Measurements from ENCODE around the gene SH3RF3.

Gene SH3RF3

DNA sequence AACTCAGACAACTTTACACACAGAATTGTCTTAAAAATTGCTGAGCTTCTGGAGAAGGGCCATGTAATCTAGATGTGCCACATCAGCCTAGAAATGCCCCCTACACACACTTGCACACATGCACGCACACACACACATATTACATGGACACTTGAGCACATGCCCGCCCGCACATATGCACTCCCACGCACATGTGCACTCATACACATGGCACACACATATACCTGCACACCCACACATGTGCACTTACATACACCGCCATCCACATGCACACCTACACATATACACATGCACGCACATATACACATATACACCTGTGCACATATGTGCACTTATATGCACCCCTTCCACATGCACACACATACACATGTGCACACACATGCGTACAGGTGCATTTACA lies 271.1 kb downstream of the SH3RF3 start:
- DNase-seq: no peak

DNA sequence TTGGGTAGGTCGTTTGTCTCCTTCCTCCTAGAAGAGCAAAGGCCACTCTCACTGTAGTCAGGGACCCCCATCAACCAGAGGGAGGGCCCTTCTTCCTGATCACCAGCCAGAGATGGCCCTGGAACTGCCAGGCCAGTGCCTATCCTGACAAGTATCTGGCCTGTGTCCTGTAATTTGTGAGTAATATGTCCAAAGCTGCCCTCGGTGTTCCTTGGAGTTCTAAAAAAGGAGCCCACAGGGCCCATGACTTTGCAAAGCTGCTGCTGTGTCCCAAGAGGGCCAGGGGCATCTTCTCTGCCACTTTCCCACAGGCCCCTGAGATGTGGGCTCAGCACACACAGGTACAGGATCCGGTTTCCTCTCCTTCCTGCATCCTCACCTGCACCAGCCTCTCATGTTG lies 272.4 kb downstream of the SH3RF3 start:
- DNase-seq: no peak

DNA sequence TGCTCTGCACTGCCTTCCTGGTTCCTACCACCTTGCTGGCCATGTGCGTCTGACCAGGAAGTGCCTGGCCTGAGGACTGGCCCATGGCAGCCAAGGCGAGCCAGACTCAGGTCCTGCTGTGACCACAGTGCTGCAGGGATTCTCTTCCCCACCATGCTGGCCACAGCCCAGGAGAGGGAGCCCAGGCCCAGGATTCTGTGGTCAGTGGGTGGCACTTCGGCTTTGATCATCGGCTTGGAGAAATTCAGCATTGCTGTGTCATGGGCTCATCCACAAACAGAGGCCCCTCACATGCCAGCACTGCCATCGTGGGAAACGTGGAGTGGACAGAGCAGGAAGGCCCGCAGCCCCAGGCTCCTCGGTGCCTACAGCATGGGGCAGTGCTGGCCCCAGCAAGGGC lies 273.2 kb downstream of the SH3RF3 start:
- DNase-seq: no peak

DNA sequence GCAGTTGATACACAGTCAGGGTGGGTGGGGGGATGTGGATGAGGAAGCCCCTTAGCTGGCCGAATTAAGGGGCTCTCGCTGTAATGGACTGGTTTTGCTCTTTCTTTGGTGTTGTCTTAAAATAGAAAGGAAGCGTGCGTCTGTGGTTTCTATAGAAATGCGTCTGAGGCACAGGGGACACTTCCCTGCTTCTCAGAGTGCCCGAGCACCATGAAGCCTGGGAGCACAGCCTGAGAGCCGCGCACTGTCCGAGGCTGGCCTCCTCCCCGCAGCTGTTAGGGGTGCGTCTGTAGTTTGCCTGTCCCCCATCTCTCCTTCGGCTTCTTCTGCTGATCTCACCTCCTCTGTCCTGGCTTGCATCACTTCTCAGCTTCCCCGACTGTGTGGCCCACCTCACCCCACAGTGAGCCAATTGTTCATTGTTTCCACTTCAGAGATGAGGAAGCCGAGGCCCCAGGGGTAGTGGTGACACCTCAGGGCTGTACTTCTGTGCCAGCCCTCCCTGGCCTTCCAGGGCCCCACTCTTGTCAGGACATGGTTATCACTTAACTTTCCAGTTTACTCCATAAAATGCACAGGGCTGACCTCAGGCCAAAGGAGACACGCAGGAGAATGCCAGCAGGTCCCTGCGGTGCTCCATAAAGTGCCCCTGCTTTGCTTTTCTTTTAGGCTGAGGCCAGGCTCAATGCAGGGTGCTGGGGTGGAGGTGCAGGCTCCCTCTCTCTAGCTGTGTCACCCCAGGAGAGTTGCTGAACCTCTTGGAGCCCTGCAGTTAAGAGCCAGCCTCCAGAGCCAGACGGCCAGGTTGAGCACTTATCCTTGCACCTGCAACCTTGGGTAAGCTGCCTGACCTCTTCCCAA lies 274.2 kb downstream of the SH3RF3 start:
- DNase-seq: no peak

DNA sequence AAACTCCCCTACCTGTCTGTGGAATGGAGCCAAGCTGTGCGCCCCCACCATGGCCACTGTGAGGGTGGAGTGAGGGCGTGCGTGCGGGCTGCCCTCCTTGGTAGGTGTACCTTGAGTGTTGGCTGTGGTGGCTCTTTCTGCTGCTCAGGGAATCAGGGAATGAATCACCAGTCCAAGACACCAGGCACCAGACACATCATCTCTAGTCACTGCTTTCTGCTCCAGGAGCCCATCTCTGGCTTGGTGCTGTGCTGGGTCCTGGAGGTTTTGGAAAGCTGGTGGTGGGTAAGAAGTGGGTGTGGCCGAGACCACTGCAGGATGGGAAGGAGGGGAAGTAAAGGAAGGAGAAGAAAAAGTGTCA lies 274.8 kb downstream of the SH3RF3 start:
- no peak for DNase-seq

DNA sequence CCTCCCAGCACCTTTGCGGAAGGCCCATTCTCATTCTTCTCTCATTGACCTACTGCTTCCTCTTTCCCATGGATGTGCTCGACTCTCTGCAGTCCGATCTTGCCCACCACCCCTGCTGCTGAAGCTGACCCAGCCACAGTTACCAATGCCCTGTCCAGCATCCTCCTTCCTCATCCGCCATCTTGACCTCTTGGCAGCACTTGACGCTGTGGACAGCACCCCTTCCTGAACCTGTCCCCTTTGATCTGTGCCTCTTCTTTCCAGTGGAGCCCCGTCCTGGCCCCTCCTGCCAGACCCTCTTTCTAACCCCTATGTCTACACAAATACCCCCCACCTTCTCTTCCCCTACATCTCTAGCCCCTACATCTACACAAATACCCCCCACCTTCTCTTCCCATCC lies 275.7 kb downstream of the SH3RF3 start:
- DNase-seq: no peak

DNA sequence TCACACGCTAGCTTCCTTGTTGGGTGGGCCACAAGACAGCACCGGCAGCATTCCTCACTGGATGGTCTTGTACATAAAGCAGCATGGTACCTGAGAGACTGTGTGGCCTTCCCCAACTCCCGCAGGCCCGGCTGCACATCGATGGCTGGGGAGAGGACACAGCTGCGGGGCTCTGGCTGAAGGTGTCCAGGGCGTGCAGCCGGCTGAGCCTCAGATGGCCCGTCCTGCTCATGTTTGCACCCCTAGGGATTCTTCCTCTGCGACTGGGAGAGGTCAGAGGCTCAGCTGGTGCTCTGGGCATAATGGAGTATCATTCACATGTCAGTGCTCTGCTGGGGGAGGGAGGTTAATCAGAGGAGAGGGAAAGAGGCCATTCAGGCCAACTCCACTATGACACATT lies 276.9 kb downstream of the SH3RF3 start:
- no peak for DNase-seq

DNA sequence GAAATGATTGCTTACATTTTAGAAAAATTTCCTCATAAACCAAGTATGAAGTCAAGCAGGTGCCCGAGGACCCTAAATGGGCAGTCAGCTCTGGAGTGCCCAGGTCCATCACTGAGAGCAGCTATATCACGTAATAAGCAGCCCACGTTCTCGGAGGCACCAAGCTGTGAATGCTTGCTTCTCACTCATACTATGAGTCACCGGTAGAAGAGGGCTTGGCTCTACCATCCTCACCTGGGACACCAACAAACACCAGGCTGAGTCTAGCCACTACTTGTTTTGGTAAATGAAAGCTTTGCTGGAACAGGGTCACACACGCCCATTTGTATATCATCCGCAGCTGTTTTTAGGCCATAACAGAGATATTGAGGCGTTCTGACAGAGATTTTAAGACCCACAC lies 277.3 kb downstream of the SH3RF3 start:
- no peak for DNase-seq

DNA sequence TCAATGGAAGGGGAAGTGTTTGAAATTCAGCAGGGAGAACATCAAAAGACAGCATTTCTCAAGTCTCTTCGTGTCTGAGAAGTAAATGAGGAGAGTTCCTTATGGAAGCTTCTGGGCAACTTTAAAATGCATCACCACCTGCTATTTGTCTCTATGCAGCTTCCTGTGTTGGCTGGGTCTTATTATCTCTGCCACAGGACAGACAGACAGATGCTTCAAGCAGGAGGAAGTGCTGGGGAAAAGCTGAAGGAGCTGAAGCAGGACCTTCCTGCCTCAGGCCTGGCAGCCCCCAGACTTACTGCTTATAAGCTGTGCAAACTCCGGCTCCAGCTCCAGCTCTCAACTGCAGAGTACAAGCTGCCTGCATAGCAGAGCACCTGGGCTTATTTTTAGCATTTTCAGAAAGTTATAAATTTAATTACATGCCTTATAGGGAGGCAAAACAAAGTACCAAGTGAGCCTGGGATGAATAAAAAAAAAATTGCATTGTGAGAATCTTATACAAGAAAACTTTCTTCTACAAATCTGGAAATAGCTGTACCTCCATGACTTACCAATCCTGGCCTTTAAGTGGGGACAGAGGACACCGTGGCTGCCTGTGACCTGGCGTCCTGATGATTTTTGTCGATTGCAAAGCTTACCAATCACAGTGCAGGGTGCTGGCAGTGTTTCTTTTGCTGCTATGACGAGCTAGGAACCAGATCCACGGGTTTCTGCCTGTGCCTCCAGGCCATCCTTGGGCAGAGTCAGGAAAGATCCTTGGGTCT lies 278.5 kb downstream of the SH3RF3 start:
- no peak for DNase-seq

DNA sequence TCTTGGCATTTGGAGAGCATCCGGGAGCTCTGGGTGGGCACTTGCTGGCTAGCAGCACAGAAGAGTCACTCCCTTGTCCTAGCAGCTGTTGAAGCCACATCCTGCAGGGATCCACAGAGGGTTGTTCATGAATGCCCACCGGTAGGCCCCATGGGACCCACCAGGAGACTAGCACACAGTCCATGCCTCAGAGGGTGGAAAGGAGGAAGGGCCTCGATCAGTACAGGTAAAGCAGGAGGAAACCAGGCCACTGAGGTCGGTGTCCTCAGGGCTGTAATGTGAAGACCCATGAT lies 279.0 kb downstream of the SH3RF3 start:
- no peak for DNase-seq

DNA sequence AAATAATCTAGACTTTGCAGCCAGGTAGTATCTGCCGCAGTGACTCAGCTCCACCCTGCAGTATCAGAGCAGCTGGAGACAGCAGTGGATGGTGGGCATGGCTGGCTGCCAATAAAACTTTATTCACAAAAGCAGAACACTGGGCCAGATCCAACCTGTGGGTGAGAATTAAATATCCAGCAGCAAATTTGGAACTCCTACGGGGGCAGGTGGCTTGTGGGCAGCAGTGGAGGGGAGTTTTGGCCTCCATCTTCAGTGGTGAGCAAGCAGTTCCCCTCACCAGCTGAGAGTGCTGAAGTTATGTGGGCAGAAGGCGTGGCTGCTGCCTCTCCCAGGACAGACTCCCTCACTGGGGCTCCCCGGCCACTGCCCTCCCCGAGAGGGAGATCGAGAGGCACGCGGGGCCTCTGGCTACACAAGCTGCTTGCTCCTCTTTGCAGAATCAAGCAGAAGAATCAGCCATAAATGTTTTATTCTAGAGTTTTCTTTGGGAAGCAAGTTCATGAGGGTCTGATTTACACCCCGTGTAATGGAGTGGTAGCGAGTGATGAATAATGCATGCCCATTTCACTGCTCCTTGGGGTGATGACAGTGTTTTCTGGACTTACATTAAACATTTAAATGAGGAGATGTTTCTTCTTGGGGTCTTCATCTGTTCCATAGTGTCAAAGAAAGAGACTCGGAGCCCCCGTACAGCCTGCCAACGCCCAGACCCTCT lies 280.5 kb downstream of the SH3RF3 start:
- no peak for DNase-seq

DNA sequence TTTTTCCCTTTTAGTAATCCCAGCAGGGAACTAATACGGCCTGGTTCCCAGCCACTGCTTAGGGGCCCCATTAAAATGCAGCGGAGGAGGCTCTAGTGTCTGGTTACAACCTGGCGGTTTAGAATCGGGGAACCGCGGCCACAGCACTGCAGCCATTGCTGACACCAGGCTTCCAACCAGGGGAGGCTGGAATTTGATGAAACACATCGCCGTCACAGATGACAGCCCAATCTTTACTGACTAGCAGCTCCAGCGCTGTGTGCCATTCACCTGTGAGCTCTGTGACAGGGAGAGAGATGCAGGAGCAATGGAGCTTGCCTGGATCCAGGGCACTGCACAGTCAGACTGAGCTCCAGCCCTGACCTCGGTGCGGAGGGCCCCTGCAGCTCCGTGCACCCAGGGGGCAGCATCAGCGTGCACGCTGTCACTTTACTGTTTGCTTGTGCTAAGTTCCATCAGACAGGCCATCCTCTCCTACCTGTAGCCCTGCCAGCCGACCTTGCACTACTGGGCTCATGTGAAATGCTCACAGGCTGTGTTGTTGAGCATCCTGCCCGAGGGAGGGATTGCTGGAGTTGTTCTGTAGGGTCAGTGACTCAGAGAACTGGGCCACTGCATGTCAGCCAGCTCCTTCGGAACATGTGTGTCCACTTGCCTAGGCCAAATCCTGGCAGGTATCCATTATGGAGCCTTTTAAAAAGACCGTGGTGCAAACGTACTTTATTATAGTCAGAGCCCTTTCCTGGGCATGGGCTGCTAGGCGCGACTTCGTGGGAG lies 281.2 kb downstream of the SH3RF3 start:
- no peak for DNase-seq

DNA sequence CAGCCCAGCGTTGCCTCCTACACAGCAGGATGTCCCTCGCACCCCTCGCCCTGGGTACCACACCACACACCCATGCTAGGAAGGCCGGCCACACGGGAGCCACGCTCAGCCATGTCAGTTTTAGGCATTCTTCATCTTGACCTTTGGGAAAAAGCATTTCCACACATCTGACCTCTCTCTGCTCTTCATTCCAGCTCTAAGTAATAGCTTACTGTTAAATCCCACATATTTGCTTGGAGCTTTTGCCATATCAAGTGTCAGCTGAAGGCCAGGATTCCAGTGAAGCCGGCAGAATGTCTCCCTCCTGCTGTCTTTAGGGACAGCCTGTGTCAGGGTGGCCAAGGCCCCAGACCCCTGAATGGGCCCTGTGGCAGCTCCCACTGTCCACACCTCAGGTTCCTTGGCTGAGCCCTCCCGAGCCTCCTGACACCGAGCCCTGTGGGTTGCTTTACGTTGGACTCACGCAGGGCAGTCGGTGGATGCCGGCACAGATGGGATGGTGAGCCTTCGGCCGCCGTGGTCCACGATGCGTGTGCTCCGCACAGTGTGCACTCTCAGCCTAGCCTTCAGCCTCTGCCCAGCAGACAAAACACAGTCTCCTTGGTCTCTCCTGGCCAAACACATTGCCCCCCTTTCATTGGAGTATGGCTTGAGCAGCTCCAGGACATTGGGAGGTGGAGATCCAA lies 282.8 kb downstream of the SH3RF3 start:
- DNase-seq: no peak

DNA sequence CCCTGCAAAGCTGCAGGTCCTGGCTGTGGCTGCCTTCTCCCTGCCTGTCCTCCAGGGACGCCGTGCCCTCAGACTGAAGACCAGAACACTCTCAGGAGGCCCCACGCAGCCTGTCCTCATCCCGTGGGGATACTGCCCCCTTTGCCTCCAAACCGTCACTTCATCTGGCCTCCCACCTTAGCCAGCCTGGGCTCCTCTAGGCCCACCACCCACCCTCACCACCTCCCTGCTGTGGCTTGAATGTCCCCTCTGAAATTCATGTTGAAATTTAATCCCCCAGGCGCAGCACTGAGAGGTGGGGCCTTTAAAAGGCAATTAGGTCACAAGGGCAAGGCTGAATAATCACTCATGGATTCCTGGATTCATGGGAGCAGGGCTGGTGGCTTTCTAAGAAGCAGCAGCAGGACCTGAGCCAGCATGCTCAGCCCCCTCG lies 286.6 kb downstream of the SH3RF3 start:
- no peak for DNase-seq

DNA sequence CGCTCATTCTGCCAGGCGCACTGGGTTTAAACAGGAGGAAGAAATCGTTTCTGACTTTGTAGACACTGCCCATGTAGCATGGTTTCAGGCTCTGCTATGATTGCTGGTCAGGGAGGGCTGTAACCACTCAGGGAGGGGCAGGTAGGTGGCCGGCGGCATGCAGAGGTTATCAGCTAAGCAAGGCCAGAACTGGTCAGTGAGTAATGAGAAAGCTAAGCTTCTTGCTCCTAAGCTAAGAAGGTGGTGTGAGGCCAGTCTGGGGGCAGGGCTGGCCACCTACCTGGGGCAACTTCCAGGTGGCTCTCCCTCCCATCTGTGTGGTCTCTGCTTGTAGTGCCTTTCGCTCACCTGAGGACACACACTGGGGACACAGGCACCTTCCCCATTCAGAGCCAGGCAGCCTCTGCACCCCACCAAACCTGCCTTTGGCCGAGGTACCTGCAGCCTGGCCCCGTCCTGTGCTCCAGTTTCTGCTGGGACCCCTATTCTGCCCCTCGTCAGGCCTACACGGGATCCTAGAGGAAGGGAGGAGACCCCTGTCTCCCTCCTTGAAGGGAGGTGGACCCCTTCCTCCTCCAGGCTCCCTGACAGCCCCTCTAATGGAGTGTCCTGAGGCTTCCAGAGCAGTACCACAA lies 288.8 kb downstream of the SH3RF3 start:
- DNase-seq: no peak

DNA sequence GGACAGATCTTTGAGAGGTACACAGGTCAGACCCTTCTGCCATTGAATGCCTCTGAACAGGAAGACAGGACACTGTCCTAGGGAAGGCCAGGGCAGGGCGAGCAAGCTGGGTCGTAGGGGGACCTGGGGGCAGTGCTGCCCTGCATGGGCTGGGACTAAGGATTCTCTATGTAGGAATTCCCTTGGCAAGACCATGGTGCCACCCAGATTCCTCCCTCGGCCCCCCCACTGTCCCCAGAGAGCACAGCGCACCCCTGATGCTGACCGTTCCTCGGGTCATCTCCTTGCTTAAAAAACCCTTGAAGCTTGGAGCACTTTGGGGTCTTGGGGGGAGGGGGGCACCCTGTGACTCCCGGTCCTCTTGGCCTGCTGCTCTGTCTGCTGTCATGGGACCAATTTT lies 289.7 kb downstream of the SH3RF3 start:
- DNase-seq: no peak

DNA sequence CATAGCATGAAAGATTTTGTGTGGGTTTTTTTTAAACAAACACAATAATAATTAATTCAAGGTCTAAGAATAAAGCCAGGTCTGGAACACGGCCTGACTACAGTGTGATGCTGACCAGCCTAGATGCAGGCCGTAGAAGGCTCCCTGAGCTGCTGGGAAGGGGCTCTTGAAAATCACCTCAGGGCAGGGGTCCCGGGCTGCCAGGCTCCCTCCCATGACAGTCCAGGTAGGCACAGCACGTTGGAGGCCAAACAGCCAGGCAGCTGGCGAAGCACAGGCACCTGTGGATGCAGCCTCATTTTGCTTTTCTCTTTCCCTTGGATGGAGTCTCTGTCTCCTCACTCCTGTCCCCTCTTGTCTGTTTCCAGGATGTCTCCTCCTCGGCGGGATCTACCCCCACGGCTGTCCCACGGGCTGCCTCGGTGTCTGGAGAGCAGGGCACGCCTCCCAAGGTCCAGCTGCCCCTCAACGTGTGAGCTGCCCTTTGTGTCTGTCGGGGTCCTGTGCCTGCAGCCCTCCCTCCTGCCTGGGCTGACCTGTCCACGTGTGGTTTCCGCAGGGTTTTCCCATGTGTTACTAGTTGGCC lies 290.3 kb downstream of the SH3RF3 start:
- DNase-seq: no peak

DNA sequence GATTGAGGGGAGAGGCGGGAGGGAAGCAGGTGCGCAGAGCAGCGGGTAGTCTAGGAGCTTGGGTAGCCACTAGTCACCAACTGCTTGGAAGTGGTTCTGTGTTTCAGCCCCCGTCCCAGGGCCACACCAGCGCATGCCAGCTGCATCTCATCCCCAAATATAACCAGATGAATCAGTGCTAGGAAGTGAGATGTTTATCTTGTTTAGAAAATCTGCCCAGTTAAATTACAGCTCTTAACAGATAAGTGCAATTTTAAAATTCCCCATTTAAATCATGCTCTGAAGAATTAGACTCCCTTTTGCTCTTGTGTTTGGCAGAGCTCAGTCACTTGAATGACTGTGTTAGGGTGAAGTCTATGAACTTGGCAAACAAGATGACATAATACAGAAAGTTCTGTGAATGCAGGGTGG lies 291.0 kb downstream of the SH3RF3 start:
- DNase-seq: no peak

DNA sequence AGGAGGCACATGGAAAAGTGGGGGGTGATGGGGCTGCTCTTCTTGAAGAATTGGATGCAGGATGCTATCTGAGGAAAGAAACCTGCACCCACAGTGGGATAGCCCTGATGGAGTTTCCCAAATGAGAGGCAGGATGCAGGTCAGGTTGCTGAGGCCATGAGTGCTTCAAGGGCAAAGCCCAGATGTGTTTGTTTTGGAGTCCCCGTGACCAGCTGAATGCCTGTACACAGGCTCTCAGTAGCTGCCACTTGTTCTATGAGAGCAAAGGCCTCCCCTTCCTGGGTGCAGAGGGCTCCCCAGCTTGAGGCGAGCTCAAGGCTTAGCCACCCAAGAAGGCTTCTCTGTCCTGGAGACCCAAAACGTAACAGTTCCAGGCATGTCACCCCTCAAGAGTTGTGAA lies 292.1 kb downstream of the SH3RF3 start:
- DNase-seq: no peak

DNA sequence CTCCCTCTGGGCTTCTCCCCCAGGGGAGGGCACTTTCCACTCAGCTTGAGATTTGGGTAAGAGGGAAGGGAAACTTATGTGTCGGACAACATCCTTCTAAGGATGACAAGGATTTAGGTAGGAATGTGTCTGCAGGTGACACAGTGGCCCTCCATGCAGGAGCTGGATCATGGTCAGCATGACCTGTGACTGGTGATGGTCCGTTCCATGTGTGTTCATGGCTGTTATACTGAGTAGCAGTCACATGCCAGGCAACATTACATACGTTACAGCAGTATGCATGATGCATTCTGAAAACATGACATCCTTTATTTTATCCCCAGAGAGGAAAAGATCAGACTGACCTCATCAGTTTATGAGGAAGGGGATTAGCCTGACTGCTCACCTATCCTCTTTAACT lies 292.6 kb downstream of the SH3RF3 start:
- DNase-seq: no peak

DNA sequence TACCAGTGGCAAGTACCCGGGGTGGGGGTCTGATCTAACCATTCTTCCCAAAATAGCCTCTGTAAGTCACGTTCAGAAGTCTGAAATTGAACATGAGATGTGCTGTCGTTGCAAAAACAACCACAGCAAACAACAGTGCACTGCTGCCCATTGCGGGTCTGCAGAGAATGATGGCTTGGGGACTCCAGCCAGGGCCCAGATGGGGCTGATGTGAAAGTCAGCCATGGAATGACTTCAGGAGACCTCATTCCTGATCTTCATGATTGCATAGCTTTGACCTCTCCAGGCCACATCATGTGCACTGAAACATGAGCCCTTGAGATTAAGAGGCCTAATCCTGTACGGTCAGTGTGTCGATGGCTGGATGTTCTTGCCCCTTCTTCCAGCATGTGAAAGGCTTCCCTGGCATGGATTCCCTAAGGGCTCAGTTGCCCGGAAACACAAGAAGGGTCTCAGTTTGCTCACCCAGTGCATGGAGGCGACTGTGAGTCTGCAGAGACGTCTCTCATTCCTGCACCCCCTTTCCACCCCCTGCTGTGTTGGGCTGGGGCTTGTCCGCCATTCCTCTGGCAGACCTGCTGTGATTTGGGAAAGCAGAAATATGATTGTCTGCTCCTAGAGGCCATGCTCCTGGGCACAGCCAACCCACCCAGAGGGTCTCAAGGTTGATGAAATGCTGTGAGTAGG lies 293.2 kb downstream of the SH3RF3 start:
- DNase-seq: no peak

Data from activated CD4-positive, alpha-beta T cell treated with anti-CD3 and anti-CD28 coated beads, Interleukin-10, Interleukin-2, amounts not matched to agents 100 ng/mL and 50 ng/mL, durations not matched to agents 16 hours and 8 hours (primary cell).